Measurements from ENCODE around the gene NTSR2.

Gene NTSR2

GRCh38 chr2:11698009-11698922, 28.3 kb upstream of the NTSR2 start:
- FAIRE-seq, result no peak

- no peak for FAIRE-seq
Measured at GRCh38 chr2:11697103-11697871, 27.3 kb upstream of the NTSR2 start.

- no peak for FAIRE-seq
Measured at GRCh38 chr2:11696736-11697102, 26.7 kb upstream of the NTSR2 start.

GRCh38 chr2:11695576-11695975, 25.6 kb upstream of the NTSR2 start:
- no peak for FAIRE-seq

DNA sequence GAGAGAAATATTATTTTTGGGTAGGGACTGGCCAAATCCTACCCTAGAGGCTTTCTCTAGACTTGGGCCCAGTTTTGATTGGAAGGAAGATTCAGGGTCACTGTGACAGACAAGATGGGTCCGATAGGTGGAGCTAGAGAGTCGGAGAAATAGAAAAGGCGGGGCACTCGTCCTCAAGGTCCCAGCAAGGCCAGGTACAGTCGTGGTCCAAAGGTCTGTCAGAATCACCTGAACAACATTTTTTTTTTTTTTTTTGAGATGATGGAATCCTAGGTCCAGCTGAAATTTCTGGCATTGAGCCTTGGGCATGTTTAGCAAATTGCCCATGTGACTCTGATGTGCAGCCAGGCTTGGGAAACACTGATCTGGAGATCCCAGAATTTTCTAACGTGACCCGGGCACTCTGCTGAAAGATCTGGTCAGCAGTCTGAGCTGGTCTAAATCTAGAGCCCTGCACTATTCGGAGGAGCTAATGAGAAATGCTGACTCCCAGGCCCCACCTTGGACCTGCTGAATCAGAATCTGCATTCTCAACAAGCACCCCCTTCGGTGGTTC, 23.0 kb upstream of the NTSR2 start:
- FAIRE-seq, result peak; percentile 40

DNA sequence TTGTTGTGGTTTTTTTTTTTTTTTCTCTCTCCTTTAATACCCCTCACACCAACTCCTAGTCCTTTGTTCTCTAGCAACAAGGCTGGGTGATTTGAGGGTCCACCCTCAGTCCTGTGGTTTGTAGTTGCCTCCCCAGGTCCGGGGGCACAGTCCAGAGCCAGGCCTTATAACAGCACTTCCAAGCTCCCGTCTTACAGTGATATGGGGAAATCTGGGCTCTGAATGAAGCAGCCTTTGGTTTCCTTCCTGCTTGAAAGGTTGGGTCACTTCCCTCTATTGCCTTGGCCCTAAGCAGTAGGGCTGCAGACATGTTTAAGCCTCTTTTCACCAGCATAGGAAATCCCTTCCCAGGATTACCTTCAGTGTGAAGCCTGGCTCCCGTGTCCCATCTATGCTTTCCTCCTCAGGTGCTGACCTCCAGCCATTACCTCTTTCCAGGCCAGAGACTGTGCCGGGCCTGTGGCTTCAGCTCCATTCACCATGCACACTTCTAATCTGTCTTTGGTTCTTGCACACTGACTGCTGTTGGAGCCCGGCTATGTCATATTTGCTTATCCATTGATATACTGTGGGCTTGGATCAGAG, 21.2 kb upstream of the NTSR2 start:
- no peak for FAIRE-seq

DNA sequence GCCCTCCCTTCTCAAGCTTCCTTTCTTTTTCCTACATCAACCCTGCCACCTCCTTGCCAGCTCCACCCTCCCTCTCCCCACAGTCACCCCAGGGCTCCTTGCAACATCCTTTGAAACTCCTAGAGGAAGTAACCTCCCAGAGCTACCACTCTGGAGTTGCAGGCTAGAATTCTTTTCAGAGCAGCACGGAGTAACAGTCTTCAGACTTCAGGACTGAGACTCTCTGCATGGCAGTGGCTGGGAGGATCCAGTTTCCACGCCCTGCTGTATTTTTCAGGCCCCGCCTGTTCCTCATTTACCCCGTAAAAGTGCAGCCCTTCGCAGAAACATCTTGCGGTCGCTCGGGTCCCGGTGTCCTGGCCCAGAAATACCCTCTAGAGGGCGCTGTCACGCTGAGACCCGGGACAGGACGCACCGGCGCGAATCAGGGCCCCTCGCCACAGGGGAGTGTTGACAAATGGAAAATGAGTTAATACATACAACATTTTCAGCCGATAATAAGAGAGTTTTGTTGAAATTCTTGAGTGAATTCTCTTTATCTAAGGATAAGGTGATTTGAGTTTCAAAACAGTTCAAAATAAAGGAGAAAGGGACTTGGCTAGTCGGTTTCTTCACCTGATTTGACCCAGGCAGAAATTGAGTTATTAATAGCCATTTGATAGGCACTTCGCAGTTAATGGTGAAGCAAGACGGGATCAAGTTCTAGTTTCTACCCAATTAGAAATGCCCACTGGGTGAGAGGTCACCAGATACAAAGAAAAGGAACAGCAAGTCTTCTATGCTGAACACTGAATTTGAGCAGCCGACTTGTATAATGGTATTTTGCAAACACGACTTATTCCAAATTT, 18.5 kb upstream of the NTSR2 start:
- FAIRE-seq, result peak; percentile 23

GRCh38 chr2:11687736-11688135, 17.7 kb upstream of the NTSR2 start:
- no peak for FAIRE-seq

DNA sequence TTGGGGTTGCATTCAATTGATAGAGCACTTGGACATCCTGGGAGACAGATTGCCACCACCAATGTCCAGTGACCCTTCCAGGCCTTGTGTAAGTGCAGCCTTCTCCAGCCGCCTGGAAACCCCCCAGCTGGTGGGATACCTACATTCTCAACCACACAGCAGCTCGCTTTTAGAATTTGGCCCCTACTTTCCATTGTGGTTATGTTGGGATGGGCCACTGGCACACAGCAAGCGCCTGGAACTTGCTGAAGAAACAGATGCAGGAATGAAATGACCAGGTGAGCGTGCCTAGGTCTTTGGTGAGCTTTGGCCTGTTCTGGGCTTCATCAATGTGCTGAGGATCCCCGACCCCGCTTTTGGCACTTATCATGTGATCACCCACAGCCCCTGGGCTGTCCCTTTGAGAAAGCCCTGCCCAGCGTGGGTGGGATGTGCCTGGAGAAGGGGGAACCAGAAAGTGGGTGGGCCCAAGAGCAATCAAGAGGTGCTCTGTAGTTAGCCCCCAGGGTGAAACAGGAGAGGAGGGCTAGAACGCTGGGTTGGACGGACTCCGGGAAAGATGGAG, 16.0 kb upstream of the NTSR2 start:
- FAIRE-seq, result no peak

DNA sequence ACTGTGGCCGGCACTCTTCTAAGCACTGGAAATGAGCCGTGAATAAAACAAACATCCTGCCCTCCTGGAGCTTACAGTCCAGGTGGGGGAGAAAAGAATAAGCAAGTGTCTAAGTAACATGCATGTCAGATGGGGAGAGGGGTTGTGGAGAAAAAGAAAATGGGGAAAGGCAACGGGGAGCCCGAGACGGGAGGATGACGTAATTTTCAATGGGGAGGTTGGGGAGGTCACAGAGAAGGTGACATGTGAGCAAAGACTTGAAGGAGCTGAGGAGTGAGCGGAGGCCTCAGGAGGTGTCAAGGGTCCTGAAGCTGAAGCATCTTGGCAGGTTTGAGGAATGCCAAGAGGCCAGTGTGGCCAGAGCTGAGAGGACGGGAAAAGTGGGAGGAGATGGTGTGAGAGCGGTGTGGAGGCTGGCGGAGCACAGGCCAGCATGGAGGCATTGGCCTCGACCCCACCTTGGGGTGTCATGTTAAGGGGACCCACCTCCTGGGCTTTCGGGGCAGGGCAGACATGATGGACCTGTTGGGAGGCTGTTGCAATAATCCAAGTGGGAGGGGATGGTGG, 15.0 kb upstream of the NTSR2 start:
- no peak for FAIRE-seq

DNA sequence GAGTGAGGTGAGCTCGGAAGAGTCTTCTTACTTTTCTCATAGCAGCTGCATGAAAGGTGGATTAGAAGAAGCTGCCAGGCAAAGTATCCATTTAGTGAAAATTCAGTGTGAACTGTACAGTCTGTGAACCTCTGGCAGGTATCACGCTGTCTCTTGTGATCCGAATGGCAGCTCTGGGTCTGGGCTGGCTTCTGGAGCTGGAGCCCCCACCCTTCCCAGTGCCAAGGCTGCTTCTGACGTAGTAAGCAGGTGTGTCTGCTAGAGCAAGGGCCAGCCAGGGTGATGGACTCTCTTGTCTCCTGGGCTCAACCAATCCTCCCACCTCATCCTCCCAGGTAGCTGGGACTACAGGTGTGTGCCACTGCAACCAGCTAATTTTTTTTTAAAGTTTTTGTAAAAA, 14.0 kb upstream of the NTSR2 start:
- FAIRE-seq, result no peak

GRCh38 chr2:11683476-11683875, 13.5 kb upstream of the NTSR2 start:
- FAIRE-seq, result no peak

DNA sequence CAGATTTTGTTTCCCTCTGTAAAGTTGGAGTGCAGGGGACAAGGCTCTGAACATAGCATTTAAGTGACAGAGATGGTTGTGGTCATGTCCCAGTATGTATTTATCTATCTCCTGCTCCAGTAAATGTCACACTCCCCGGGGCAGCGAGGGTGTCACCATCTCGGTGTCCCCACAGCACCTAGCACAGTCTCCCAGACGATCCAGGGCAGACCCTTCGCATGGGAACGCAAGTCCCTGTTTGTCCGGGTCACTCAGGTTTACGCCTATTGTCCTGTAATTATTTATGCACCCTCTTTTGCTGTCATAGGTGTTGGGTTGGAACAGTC, 12.6 kb upstream of the NTSR2 start:
- no peak for FAIRE-seq

DNA sequence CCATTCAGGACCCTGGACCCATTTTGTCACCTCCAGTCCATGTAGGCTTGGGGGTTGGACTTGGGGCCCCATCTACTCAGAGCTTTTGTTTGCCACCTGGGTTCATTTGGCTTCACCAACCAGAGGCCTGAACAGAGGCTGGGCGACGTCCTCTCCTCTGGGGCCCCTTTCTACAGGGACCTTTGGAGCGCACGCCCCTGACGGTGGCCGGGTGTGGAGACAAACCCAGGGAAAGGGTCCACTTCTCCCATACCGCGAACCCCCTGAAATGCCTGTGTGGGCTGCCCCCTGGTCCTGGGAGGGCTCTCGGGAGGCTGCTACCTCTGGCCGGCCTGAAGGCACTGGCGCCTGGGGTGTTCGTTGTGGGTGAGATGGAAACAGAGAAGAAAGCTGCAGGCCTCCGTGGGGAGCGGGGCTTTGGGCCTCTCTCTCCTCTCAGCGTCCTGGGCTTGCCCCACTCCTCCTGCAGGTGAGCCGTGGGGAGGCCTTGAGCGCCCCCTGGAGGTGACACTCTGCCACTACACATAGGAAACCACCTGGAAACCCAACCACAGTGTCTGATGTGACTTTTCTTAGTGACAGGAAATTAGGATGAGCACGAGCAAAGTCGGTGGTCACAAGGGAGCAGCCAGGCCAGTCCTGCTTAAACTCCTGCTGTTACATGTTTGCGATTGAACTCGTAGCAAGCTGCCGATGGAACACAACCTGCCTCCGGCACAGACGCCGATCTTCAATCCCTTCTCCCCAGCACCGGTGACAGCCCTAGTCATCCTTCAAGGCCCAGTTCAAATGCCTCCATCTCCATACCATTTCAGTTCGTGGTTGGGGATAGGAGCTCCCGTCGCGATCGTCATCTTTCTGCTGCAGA, 12.0 kb upstream of the NTSR2 start:
- FAIRE-seq, result no peak

GRCh38 chr2:11680901-11681721, 11.1 kb upstream of the NTSR2 start:
- FAIRE-seq, result no peak

DNA sequence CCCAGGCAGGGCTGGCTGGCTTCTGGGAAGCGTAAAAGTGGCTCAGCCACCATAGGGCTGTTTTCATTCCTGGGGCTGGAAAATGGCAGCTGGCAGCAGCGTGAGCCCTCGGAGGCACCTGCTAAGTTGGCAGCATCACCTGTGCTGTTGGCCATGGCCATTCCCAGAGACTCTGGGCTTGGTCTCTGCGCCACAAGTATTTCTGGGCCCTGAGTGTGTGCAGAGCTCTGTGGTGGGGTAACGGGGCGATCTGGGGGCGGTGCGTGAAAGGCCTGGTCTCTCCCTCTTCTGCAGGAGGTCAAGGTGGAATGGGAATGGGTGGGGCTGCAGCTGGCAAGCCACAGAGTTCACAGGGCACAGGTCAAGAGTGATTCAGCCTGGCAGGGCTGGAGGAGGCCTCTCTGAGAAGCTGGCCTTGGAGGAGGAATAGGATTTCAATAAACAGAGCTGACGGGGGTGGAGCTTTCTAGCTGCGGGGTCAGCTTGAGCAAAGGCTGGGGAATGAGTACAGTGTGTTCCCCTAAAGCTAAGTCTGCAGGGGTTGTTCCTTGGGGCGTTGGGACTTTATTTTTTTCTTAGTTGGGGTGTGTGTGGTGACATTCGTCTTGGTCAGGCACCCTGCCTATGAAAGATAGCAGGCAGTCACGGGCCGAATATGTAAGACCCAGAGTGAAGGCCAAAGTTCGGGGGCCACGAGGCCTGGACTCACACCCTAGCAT, 10.3 kb upstream of the NTSR2 start:
- FAIRE-seq, result no peak

- no peak for FAIRE-seq
Measured at GRCh38 chr2:11679486-11680181, 9.6 kb upstream of the NTSR2 start.

DNA sequence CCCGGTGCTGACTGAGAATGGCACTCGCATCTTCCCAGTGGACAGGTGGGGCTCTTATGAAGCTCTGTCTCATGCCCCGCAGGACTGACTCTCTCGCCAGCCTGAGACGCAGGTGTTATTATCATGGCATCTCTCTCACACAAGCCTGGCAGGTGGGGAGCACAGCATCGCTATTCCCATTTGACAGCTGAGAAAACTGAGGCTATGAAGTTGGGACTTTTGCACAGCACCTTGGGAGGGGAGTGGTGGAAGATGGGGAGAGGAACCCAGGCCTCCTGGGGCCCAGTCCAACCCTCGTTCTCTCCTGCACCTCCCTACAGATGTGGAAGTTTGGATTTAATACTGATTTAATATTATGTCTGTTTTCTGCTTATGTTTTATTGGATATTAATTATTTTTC, 9.0 kb upstream of the NTSR2 start:
- no peak for FAIRE-seq

All from G401.6 (cell line).